Measurements from ENCODE around the gene SARNP. TPM values are rescaled to one million over a fixed set of nuclear protein-coding genes. Genes with fewer than 3 reads are reported as not detected.
"Not testable (repeated sequence)": the region's sequence is repeated elsewhere in the genome, so short reads cannot be mapped to it uniquely, and the experiment has no call there.

The SARNP gene
- total and polyA plus RNA-seq, 9 of the 15 experiments (the other 6 are each of a cell fraction or from before 2014, with no cell fraction given) = 70.1 to 400 (median 198) TPM

GRCh38 chr12:55838361-55838760, 20.8 kb upstream of the SARNP start:
- Histone ChIP-seq H3K36me3 (ENCODE audit: control insufficient read depth, insufficient read depth, low read length) (no peaks in the 10 kb centered on the region), H3K27ac (ENCODE audit: extremely low read depth, low read depth, low read length) (no peak overlapping the region), H3K4me2 (ENCODE audit: insufficient read depth, low read length) (no peak overlapping the region), H3K9me1 (ENCODE audit: control insufficient read depth, insufficient read depth, low read length) (no peaks in the 10 kb centered on the region), H2AFZ (ENCODE audit: low read depth, low read length) (no peak overlapping the region), H3K79me2 (ENCODE audit: control insufficient read depth, insufficient read depth, low read length) (no peaks in the 10 kb centered on the region), H3K27me3 (ENCODE audit: control insufficient read depth in 2 of 2, insufficient read depth in 2 of 2, low read length in 2 of 2) (no peaks in the 10 kb centered on the region), H3K9ac (ENCODE audit: insufficient read depth in 1 of 2, low read depth in 2 of 2, low read length in 2 of 2) (no peak overlapping the region), H3K9me3 (replicated peaks; ENCODE audit: control insufficient read depth, insufficient read depth, low read depth, low read length) (no peaks in the 10 kb centered on the region), H4K20me1 (replicated peaks; ENCODE audit: control insufficient read depth, insufficient read depth, low read length) (no peaks in the 10 kb centered on the region), H3K4me3 (no peak overlapping the region), H3K4me1 (replicated peaks in 1 of 2; ENCODE audit: control insufficient read depth in 2 of 2, insufficient read depth in 2 of 2, low read length in 2 of 2) (peaks cover 11 to 13% of the 10 kb centered on the region in 2 experiments)
- FAIRE-seq (no peak), DNase-seq (ENCODE audit: extremely low read depth in 1 of 4, low spot score in 3 of 4) (no peak), ATAC-seq (no peak)
- no TSS peak for BruUV-seq (replicated peaks)
- WGBS (ENCODE audit: insufficient coverage, low coverage, missing lambda C conversion rate) = 55% methylated on average over 3 of the region's 3 CpGs
- ChIA-PET POLR2A (interaction anchor here (1.1 to 2.4 kb wide), 2 partner anchors 9 to 15 kb away, joined by 3 to 7 read pairs; no protein-coding TSS in a partner anchor), CTCF (ENCODE audit: low intra/inter-chr PET ratio) (no interaction called here)
- TF ChIP-seq CHD1 (IDR thresholded peaks at IDR 0.05; ENCODE audit: low read length) = no peak
- no peak for TF ChIP-seq IRF2 (CRISPR knock-in tag; IDR thresholded peaks at IDR 0.05)
- TF ChIP-seq, protein P1, sequence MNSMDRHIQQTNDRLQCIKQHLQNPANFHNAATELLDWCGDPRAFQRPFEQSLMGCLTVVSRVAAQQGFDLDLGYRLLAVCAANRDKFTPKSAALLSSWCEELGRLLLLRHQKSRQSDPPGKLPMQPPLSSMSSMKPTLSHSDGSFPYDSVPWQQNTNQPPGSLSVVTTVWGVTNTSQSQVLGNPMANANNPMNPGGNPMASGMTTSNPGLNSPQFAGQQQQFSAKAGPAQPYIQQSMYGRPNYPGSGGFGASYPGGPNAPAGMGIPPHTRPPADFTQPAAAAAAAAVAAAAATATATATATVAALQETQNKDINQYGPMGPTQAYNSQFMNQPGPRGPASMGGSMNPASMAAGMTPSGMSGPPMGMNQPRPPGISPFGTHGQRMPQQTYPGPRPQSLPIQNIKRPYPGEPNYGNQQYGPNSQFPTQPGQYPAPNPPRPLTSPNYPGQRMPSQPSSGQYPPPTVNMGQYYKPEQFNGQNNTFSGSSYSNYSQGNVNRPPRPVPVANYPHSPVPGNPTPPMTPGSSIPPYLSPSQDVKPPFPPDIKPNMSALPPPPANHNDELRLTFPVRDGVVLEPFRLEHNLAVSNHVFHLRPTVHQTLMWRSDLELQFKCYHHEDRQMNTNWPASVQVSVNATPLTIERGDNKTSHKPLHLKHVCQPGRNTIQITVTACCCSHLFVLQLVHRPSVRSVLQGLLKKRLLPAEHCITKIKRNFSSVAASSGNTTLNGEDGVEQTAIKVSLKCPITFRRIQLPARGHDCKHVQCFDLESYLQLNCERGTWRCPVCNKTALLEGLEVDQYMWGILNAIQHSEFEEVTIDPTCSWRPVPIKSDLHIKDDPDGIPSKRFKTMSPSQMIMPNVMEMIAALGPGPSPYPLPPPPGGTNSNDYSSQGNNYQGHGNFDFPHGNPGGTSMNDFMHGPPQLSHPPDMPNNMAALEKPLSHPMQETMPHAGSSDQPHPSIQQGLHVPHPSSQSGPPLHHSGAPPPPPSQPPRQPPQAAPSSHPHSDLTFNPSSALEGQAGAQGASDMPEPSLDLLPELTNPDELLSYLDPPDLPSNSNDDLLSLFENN (IDR thresholded peaks at IDR 0.05; ENCODE audit: low read depth in 2 of 2, low read length in 2 of 2) = no peak
- no peak for TF ChIP-seq ZNF324 (CRISPR knock-in tag; IDR thresholded peaks at IDR 0.05)
- TF ChIP-seq ZNF41 (CRISPR knock-in tag; conservative IDR thresholded peaks at IDR 0.05) = no peak
- intact Hi-C loops (cut with micrococcal nuclease) = no loop called here
- in situ Hi-C loops (cut with MboI) = no loop called here

DNA sequence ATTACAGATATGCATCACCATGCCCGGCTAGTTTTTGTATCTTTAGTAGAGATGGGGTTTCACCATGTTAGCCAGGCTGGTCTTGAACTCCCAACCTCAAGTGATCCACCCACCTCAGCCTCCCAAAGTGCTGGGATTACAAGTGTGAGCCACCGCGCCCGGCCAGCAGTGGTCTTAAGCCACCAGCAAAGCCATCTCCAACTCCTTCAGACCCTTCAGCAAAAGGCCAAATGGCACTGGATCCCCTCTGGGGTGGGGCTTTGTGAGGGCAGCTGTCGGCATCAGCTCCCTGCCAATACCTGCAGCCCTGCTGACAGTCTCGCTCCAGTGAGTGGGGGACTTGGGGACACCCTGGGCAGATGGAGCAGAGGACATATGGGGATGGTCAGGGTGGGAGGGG, 16.9 kb upstream of the SARNP start:
- in situ Hi-C loops (cut with MboI) = not testable (repeated sequence)

More for the DNA sequence above, 16.9 kb upstream of the SARNP start:
- Histone ChIP-seq H3K4me1 (replicated peaks in 1 of 2; ENCODE audit: control insufficient read depth in 2 of 2, insufficient read depth in 2 of 2, low read length in 2 of 2) (peaks cover 9 to 27% of the 10 kb centered on the region in 2 experiments; a peak in 4 of 5 replicates), H3K79me2 (ENCODE audit: control insufficient read depth, insufficient read depth, low read length) (peaks cover 12% of the 10 kb centered on the region; the same call in 2 of the 3 replicates)
- H3K9ac ChIP-seq (ENCODE audit: insufficient read depth in 1 of 2, low read depth in 2 of 2, low read length in 2 of 2); intact Hi-C loops (cut with micrococcal nuclease); DNase-seq (ENCODE audit: extremely low read depth in 1 of 4, low spot score in 3 of 4); ATAC-seq; BruUV-seq (replicated peaks); FAIRE-seq; H3K36me3 ChIP-seq (ENCODE audit: control insufficient read depth, insufficient read depth, low read length); H3K27ac ChIP-seq (ENCODE audit: extremely low read depth, low read depth, low read length); H3K4me3 ChIP-seq; H3K27me3 ChIP-seq (ENCODE audit: control insufficient read depth in 2 of 2, insufficient read depth in 2 of 2, low read length in 2 of 2); H3K9me3 ChIP-seq (replicated peaks; ENCODE audit: control insufficient read depth, insufficient read depth, low read depth, low read length); H3K9me1 ChIP-seq (ENCODE audit: control insufficient read depth, insufficient read depth, low read length); H4K20me1 ChIP-seq (replicated peaks; ENCODE audit: control insufficient read depth, insufficient read depth, low read length); CTCF ChIA-PET (ENCODE audit: low intra/inter-chr PET ratio); H2AFZ ChIP-seq (ENCODE audit: low read depth, low read length); H3K4me2 ChIP-seq (ENCODE audit: insufficient read depth, low read length): not testable (repeated sequence)
- WGBS (ENCODE audit: insufficient coverage, low coverage, missing lambda C conversion rate) = 86% methylated on average over 4 of the region's 6 CpGs
- POLR2A ChIA-PET = interaction anchor here (1.3 to 8.3 kb wide), 3 partner anchors 10 to 15 kb away, joined by 3 to 64 read pairs (median 8); partner anchors contain the start of genes ORMDL2 and SARNP

All from K562 (cell line).